ENCODE data around the gene CACNG1.
"Not testable (repeated sequence)": the region's sequence is repeated elsewhere in the genome, so short reads cannot be mapped to it uniquely, and the experiment has no call there.

CACNG1 gene

DNA sequence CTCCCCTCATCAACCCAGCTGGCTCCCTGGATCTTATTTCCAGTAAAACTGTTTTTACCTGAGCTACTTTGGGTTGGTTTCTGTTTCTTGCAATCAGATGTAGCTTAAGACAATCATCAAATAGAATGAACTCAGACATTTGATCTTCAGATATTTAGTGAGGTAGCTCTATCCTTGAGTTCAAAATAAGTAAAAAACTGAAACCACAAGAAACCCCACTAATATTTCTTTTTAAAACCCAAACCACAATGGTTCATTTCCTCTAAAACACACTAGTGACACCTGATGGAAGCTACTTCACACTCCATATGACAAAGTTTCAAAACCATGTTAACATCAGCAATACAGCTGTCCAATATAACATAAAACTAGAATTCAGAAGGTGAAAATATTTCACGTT, 37.8 kb downstream of the CACNG1 start:
- no peak for DNase-seq

GRCh38 chr17:67085406-67085805, 41.1 kb downstream of the CACNG1 start:
- no peak for DNase-seq

- DNase-seq, result no peak
These were observed 44.3 kb downstream of the CACNG1 start for GRCh38 chr17:67088639-67089038.

DNA sequence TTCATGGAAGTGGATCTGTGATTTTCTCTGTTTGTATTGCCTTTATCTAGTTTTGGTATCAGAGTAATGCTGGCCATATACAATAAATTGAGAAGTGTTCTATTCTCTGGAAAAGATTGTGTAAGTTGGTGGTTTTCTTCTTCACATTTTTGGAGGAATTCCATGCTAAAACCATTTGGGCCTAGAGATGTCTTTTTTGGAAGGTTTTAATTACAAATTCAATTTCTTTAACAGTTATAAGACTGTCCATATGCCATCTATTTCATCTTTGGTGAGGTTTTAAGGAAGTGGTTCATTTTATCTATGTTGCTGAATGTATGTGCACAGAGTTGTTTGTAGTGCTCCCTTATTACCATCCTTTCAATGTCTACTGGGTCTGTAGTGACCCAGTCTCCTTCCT, 46.0 kb downstream of the CACNG1 start:
- no peak for DNase-seq

DNA sequence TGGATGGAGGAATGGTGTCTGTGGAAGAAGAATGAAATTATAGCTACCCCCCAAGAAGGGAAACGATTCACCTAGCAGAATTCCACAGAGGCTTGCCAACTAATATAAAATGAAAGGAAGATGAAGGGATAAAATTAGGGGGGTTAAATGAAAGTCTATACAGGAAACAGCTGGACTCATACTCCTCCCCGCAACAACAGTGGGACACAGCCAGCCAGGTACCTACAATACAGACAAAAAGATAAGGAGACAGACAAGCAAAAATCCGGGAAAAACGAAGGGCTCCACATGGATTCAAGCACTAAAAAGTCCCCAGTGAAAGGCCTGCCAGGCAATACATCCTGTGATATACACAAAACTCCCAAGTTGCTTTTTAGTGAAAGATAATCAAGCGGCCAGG, 47.9 kb downstream of the CACNG1 start:
- no peak for DNase-seq

DNA sequence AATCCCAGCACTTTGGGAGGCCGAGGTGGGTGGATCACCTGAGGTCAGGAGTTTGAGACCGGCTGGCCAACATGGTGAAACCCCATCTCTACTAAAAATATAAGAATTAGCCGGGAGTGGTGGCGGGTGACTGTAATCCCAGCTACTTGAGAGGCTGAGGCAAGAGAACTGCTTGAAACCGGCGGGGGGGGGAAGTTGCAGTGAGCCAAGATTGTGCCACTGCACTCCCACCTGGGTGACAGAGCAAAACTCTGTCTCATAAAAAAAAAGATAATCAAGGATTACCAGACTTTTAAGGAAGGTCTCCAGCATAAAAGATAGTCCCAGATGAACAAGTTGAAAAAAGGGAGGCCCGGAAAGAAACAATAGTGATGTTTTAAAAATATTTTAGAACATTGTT, 48.4 kb downstream of the CACNG1 start:
- DNase-seq, result not testable (repeated sequence)

DNA sequence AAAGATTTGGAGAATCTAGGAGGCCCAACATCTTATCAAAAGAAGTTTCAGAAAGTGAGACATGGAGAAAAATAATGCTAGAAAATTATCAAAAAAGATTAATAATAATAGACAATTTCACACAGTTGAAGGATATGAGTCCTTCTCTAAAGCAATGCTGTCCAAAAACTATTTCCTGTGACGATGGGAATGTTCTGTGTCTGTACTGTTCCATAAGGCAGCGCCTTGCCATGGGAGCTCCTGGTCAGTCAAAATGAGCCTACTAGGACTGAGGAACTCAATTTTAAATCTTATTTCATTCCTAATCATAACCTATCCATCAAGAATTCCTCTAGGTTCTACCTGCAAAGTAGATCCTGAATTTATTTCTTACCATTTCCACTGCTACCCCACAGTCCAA, 49.0 kb downstream of the CACNG1 start:
- no peak for DNase-seq

- not testable (repeated sequence) for DNase-seq
These were observed 50.9 kb downstream of the CACNG1 start for GRCh38 chr17:67095291-67095690.

DNA sequence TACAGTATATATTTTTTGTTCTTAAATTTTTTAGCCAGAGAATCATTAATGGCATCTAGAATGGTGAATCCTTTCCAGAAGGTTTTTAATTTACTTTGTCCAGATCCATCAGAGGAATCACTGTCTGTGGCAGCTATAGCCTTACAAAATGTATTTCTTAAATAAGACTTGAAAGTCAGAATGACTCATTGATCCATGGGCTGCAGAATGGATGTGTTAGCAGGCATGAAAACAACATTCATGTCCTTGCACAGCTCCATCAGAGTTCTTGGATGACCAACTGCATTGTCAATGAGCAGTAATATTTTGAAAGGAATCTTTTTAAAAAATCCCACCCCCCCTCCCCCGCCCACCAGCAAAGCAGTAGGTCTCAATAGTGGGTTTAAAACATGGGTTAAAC, 51.4 kb downstream of the CACNG1 start:
- DNase-seq, result no peak

DNA sequence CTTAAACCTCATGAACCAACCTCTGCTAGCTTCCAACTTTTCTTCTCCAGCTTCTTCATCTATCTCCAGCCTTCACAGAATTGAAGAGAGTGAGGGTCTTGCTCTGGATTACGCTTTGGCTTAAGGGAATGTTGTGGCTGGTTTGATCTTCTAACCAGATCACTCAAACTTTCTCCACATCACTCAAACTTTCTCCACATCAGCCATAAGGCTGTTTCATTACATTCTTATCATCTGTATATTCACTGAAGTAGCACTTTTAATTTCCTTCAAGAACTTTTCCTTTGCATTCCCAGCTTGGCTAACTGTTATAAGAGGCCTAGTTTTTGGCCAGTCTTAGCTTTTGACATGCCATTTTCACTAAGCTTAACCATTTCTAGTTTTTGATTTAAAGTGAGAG, 52.3 kb downstream of the CACNG1 start:
- DNase-seq, result no peak

GRCh38 chr17:67098006-67098405, 53.7 kb downstream of the CACNG1 start:
- no peak for DNase-seq

DNA sequence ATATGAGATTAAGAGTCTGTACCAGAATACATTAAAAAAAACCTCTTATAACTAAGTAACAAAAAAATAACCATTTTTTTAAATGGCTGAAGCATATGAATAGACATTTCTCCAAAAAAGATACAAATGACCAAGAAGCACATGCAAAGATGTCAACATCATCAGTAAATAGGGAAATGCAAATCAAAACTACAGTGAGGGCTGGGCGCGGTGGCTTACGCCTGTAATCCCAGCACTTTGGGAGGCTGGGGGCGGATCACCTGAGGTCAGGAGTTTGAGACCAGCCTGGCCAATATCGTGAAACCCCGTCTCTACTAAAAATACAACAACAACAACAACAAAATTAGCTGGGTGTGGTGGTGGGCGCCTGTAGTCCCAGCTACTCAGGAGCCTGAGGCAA, 60.3 kb downstream of the CACNG1 start:
- not testable (repeated sequence) for DNase-seq

DNA sequence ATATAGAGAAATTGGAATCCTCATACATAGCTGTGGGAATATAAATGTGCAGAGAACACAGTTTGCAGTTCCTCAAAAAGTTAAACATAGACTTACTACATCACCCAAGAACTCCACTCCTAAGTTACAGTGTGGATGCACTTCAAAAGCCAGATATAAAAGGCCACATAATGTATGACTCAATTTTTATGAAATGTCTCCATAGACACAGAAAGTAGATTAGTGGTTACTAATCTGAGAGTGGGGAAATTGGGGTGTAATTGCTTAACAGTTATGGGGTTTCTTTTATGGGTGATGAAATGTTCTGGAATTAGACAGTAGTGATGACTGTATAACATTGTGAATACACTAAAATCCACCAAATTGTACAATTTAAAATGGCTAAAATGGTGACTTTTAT, 60.9 kb downstream of the CACNG1 start:
- no peak for DNase-seq
